Measurements from ENCODE around the gene POT1.

- TF ChIP-seq, protein P1, sequence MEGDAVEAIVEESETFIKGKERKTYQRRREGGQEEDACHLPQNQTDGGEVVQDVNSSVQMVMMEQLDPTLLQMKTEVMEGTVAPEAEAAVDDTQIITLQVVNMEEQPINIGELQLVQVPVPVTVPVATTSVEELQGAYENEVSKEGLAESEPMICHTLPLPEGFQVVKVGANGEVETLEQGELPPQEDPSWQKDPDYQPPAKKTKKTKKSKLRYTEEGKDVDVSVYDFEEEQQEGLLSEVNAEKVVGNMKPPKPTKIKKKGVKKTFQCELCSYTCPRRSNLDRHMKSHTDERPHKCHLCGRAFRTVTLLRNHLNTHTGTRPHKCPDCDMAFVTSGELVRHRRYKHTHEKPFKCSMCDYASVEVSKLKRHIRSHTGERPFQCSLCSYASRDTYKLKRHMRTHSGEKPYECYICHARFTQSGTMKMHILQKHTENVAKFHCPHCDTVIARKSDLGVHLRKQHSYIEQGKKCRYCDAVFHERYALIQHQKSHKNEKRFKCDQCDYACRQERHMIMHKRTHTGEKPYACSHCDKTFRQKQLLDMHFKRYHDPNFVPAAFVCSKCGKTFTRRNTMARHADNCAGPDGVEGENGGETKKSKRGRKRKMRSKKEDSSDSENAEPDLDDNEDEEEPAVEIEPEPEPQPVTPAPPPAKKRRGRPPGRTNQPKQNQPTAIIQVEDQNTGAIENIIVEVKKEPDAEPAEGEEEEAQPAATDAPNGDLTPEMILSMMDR (optimal IDR thresholded peaks at IDR 0.05 in 1 of 3, IDR thresholded peaks at IDR 0.05 in 1 of 3, conservative IDR thresholded peaks at IDR 0.05 in 1 of 3; ENCODE audit: extremely low read depth in 1 of 3, insufficient read depth in 2 of 3, low read length in 3 of 3) = no peak
- no peak for TF ChIP-seq EZH2 (IDR thresholded peaks at IDR 0.05; ENCODE audit: low read length)
These were observed 130.2 kb downstream of the POT1 start for GRCh38 chr7:124799448-124799847.

All from keratinocyte (primary cell).